Non-pigmented ciliary epithelial cell (primary cell): ENCODE measurements around the gene POU6F2.
"Not testable (repeated sequence)": the region's sequence is repeated elsewhere in the genome, so short reads cannot be mapped to it uniquely, and the experiment has no call there.

Source experiments
- DNase-seq: peaks from one replicate; pipeline ENCODE4 v3.0.0-alpha.2; 2010; ENCODE audit warnings: low read depth

POU6F2 gene

GRCh38 chr7:38992203-38992602 lies 14.5 kb downstream of the POU6F2 start:
- no peak for DNase-seq

- DNase-seq, result no peak
Observed at GRCh38 chr7:39001595-39001994, 23.9 kb downstream of the POU6F2 start.

GRCh38 chr7:39002755-39003154 lies 25.0 kb downstream of the POU6F2 start:
- DNase-seq, result no peak

GRCh38 chr7:39005036-39005435 lies 27.3 kb downstream of the POU6F2 start:
- no peak for DNase-seq

GRCh38 chr7:39005461-39005860 lies 27.8 kb downstream of the POU6F2 start:
- DNase-seq, result no peak

GRCh38 chr7:39013049-39013939 lies 35.6 kb downstream of the POU6F2 start:
- not testable (repeated sequence) for DNase-seq

GRCh38 chr7:39016609-39017008 lies 38.9 kb downstream of the POU6F2 start:
- DNase-seq, result no peak

GRCh38 chr7:39017369-39017915 lies 39.7 kb downstream of the POU6F2 start:
- no peak for DNase-seq

- no peak for DNase-seq
Observed at GRCh38 chr7:39022796-39023195, 45.1 kb downstream of the POU6F2 start.

GRCh38 chr7:39027491-39027890 lies 49.8 kb downstream of the POU6F2 start:
- DNase-seq, result no peak

GRCh38 chr7:39033885-39034624 lies 56.3 kb downstream of the POU6F2 start:
- no peak for DNase-seq

- no peak for DNase-seq
Observed at GRCh38 chr7:39035156-39035555, 57.4 kb downstream of the POU6F2 start.

GRCh38 chr7:39035903-39036302 lies 58.2 kb downstream of the POU6F2 start:
- no peak for DNase-seq

GRCh38 chr7:39042670-39043069 lies 65.0 kb downstream of the POU6F2 start:
- no peak for DNase-seq

GRCh38 chr7:39043531-39043930 lies 65.8 kb downstream of the POU6F2 start:
- no peak for DNase-seq

GRCh38 chr7:39044489-39044888 lies 66.8 kb downstream of the POU6F2 start:
- no peak for DNase-seq

GRCh38 chr7:39045231-39045630 lies 67.5 kb downstream of the POU6F2 start:
- no peak for DNase-seq

GRCh38 chr7:39051279-39051678 lies 73.6 kb downstream of the POU6F2 start:
- no peak for DNase-seq

GRCh38 chr7:39051707-39052106 lies 74.0 kb downstream of the POU6F2 start:
- no peak for DNase-seq

GRCh38 chr7:39054731-39055130 lies 77.0 kb downstream of the POU6F2 start:
- DNase-seq, result no peak

GRCh38 chr7:39056153-39056552 lies 78.4 kb downstream of the POU6F2 start:
- no peak for DNase-seq

- DNase-seq, result no peak
Observed at GRCh38 chr7:39062811-39063210, 85.1 kb downstream of the POU6F2 start.

- no peak for DNase-seq
Observed at GRCh38 chr7:39069031-39069430, 91.3 kb downstream of the POU6F2 start.
